HG02938 (cell line): ENCODE data around the gene LRRTM3.

ENCODE experiments used
- ATAC-seq: cut with Tn5 transposase; IDR thresholded peaks from one replicate; pipeline ENCODE4 v1.9.1; 2021; ENCODE audit warnings: mild to moderate bottlenecking, moderate library complexity; ENCODE audit not compliant: unreplicated experiment

The LRRTM3 gene

DNA sequence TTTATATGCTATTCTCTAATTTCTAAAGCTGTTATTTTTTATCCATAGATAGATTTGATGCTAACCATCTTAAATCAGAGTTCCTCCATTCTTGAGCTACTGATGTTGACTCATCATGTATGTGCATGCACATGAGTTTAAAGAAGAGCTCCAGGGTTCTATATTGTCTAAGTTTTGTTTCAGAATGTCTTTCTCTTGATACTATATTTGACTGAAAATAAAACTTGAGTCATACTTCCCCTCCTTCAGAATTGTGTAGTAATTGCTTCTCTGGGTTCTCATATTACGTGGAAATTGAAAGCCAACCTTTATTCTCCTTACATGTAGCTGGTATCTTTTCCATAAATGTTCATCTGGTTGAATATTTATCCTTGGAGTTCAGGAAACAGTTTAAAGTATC is 89.4 kb downstream of the LRRTM3 start:
- no peak for ATAC-seq

DNA sequence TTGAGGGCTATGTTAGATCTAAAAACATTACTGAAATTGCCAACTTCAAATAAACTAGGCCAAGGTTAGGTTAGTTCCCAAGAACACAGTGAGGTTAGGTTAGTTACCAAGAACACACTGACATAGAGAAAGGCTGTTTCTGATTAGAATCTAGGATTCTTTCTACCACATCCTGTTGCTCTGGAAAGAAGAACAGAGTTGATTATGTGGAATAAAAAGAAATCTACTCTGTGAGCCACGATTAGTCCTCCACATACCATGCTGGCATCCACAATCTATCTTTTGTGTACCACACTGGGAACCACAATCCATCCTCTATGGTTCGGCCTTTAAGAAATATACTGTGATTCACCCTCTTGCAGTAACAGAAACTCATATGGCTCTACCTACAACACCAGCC is 91.4 kb downstream of the LRRTM3 start:
- ATAC-seq, result no peak

DNA sequence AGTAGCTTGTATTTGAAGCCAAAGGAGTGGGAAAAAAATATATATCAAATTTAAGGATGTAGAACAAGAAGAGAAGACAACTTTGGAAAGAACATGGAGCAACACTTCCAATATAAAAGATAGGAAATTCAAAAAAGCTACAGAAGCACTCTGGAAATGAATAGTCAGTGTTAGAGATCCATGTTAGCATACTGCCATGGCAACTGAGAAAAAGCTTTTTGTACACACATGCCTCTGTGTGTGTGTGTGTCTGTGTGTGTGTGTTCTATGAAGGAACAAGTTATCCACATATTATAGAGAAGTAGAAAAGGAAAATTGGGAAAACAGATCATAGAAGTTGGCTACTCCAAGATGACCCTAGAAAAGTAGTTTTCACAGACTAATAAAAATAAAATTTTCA is 96.3 kb downstream of the LRRTM3 start:
- ATAC-seq, result no peak

DNA sequence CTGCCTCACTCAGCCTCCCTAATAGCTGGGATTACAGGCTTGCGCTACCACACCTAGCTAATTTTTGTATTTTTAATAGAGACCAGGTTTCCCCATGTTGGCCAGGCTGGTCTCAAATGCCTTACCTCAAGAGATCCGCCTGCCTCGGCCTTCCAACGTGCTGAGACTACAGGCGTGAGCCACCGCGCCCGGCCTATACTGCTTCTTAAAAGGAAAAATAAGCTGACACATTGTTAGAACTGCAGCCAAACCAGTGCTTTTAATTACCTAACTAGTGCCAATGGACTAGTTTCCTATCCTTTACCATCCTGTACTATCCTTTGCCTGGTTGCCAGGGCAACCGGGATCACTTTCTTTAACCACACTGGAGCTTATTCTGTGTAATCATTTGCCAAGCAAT is 108.0 kb downstream of the LRRTM3 start:
- no peak for ATAC-seq

DNA sequence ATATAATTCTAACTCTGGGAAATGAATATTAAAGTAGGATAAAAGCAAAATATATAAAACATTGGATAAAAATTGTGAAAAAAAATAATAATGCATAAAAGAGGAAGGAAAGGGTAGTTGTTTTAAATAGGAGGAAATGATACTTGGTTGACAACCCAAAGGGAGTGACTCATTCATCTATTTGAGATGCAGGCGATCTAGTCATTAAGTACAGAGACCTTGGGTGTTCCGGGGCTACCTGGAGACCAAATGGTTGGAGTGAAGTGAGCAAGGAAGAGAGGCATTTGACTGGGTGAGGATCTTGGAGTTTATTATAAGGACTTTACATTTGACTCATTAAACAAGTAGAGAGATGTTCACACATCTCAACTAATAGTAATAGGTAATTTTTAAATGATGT is 111.0 kb downstream of the LRRTM3 start:
- ATAC-seq, result no peak

DNA sequence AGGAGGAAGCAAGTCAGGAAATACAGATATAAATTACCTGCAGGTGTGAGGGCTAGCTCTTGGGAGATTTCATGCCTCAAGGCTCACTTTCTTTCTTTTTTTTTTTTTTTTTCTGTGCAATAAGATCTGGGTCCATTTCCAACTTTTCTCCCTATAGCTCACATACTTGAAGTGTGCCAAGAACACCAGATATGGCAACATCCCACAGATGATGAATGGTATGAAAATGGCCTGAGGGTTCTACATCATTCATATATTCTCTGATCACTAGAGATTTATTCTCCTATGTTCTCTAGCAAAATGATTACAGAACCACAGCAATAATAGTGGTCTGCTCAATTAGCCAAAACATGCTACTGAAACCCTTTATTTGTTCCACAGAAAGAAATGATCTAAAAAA is 117.2 kb downstream of the LRRTM3 start:
- no peak for ATAC-seq

DNA sequence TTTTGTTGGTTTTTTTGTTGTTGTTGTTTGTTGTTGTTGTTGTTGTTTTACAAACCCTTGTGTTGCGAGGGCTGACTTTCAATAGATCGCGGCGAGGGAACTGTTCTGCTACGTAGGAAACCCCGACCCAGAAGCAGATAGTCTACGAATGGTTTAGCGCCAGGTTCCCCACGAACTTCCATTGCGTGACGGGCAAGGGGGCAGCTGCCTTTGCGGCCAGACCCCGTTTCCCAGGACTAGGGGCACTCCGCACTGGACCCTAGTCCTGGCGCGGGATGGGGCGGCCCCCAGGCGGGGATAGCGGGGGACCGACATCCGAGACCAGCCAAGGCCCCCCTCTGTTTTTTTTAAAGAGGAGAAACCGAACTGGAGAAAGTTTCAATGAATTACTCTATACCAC is 119.6 kb downstream of the LRRTM3 start:
- ATAC-seq, result no peak

DNA sequence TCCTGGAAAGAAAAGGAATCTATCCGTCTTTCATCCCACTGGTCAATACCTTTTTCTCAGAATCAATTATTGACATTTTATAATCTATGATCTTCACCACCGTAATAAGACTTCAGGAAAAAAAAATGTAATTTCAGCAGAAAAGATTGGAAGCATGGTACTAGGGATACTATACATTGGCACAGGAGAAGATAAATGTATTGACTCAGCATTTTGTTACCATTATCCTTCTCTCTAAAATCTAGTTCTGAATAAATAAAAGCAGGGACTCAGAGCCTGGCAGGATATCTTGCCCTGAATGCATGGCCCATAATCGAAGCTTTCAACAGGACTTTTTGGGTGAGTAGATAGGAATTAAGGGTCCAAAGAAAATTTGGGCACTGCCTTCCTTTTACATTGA is 120.7 kb downstream of the LRRTM3 start:
- no peak for ATAC-seq

DNA sequence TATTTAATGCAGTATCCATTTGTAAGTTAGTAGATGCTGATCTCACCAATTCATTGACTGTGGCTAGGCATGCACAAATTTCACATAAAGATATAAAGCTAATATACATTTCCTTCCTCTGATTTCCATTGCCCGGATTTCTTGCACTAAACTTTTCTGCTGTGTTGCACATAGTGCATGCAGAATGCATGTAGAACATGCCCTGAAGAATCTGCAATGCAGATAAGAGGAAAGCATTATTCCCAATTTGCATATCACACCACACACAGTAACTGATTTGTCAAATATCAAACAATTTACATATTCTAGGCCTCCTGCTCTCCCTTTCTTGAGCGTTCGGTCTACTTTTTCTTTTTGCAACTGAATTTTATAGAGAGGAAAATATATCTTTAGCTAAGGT is 124.2 kb downstream of the LRRTM3 start:
- no peak for ATAC-seq

DNA sequence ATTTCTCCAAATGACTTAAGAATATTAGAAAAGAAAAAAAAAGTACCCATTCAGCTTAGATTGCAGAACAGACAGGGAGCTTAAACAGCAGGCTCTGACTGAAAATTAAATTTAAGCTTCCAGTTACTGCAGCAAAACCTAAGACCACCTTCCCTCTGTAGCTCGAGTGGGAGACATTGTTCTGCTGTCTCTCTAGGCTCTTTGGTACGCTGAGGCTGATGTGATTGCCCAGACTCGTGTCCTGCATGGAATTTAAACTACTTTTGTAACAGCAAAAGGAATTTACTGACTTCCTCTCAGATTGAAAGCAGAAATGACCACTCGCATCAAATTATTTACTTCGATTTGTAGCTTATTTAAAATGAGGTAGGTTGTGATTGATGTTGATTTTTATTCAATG is 124.6 kb downstream of the LRRTM3 start:
- ATAC-seq, result no peak

DNA sequence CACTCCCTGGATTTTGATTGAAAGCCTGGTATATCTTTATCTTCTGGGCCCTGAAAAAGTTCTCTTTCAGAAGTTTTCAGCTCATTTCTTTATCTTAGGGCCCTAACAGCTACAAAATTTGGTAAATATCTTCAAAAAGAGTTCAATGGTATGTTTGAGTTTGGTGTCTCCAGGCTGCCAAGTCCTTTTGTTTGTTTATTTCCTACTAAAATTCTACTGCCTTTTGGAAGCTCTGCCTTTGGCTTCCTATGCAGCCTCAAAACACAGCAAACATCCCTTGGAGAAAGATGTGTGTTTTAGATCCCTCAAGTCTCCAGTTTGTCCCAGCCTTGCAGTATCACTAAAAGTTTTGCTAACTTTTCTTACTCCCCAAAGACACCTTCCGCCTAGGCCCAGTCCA is 146.8 kb downstream of the LRRTM3 start:
- ATAC-seq, result no peak

DNA sequence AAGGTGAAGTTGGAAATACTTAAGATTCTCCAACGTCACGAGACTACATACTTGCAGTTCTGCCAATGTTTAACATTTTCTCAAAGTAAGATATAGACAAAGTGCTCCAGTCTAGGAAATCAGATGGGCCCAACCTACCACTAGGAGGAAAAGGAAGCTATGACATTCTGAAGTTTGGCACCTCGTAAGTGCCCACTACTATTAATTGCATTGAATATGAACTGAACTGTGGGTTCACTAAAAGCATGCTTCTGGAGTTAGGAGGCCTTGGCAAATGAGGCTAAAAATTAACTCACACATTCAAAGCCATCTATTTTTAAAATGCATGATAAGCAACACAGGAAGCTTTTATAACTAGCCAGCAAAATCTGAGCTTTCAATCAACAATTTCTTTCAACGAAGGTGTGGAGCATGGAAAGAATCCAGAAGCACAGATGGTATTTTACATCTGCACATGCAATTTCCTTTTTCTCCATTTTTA is 149.7 kb downstream of the LRRTM3 start:
- no peak for ATAC-seq

DNA sequence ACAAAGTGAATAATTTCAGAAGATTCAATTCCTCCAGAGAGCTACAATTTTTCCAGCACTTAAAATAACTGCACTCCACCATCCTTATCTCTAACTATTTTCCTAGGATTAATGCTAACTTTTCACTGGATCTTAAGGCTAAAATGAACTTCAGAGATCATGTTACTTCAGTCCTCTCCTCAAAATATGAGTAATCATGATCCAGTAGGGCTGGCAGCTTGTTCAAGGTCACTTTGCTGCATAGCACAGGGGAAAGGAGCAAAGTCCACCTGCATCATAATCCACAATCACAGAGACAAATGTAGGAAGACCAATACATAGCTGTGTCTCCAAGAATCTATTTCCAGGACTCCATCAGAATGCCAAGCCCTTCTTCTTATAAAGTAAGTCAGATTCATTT is 150.3 kb downstream of the LRRTM3 start:
- no peak for ATAC-seq

DNA sequence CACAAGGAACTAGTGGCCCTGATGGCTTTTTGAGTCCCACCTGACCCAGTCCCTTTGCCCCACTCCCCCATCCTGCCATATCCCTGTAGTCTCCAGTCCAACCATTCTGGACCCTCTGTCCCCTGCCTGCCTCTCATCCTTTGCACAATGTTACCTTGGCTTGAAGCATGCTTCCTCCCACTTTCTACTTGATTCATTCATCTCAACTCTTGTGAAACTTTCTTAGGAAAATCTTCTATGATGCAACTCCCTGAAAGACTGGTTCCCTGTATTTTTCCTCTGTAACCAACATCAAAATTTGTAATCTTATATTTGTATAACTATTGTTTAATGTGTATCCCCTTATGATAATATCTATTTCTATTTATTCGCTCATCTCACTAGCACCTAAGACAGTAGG is 151.5 kb downstream of the LRRTM3 start:
- ATAC-seq, result no peak

DNA sequence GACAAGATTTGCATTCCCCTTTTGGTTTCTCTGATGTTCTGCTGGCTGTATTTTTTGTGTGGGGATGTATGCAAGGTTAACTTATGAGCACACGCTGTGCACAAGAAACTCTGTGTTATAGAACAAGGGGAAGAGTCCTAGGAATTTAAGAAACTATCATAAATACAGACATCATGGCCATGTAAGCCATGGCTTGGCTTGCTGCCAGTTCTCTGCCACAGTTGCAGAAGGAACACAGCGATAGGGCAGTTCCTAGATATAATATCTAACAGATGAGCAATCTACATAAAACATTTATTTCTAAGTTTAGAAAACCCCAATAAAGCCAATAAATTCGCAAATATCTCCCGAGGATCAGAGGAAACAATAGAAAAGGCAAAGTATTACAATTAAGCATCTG is 153.3 kb downstream of the LRRTM3 start:
- ATAC-seq, result no peak

DNA sequence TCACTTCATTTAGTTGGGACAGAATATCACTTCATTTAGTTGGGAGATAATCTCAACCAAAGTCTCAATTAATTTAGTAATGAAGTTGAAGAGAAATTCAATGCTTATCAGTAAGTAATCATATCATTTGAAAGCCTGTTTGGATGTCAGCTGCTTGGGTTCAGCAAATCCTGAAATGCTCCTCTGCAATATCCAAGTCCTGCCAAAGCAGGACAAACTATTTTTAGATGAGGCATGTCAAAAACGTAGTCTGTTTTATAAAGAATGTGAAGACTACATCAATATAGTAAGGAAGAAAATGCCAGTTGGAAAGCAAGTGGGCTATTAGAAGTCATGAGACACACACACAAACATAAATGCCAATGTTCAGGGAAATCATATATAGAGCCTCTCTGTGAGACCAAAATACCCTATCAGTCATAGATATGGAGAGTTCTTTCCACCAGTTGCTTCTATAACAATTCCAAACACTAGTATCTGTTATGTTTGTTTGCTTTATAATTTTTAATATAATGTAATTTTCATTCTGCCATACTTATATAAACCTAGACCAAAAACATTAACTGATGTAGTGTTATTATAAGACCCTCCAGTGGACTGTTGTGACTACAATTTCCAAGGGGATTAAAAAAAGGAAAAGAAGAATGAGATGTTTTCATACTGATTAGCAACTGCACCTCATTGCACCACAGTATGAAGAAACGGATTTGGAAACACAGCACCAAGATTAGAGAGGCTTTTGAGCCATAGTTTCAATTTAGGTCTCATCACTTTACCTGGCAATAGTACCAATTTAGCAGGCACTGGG is 160.7 kb downstream of the LRRTM3 start:
- ATAC-seq, result no peak

DNA sequence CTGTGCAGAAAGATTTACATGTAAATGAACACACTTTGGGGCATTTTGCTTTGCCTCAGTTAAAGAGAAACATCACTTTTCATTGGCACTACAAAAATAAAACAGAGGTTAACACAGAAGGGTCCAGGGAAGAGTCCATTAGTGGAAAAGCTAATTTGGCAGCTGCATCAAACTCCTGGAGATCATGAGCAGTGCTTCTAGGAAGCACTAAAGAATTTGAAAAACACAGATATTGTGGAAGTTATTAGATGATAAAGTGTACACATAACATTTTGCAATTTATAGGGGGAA is 161.2 kb downstream of the LRRTM3 start:
- no peak for ATAC-seq

DNA sequence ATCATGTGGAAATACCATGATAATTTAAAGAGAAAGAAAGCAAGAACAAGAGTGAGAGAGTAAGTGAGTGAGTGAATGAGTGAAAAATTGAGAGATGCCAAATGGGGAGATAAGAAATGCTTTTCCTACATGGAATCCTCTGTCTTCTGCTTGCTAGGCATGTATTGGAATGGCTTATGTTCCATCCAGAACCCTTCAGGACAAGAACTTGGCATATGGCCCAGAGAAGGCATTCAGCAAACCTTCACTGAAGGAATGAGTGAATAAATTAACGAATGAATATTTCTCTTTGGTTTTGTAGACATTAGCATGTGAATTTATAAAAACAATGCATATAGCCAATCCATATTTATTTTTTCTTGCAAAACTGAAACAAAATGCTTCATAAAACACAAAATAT is 162.2 kb downstream of the LRRTM3 start:
- no peak for ATAC-seq

DNA sequence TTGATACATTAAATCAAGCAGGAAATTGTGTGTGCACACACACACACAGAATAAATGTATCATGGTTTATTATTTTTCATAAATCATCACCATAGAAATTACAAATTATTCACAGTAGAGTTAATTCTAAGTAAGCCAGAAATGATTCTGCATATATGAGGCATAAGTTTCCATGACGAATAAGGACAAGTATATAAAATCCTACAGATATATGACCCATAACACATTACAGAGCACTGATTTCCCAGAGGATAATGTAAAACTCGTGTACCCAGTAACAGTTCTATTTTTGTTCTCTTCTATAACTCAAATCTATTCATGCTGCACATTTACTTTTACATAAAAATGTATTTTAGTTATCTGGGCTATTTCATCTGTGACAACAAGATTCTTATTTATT is 169.7 kb downstream of the LRRTM3 start:
- ATAC-seq, result no peak

DNA sequence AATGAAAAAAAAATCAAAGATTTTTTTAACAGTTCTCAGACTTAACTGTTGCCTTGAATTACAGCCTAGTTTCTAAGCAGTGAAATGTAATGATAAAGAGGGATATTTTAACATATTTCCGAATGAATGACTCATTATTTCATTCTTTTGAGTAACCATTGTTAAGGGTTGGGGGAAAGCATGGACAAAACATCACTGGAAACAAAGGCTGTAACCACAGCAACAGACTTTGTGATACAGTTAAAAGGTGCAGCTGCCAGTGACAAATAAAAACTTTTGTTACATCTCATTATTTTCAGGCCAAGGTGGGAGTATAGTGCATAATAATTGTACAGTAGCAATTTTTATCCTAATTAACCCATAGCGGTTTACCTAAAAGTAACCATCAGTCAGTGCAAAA is 172.6 kb downstream of the LRRTM3 start:
- no peak for ATAC-seq

DNA sequence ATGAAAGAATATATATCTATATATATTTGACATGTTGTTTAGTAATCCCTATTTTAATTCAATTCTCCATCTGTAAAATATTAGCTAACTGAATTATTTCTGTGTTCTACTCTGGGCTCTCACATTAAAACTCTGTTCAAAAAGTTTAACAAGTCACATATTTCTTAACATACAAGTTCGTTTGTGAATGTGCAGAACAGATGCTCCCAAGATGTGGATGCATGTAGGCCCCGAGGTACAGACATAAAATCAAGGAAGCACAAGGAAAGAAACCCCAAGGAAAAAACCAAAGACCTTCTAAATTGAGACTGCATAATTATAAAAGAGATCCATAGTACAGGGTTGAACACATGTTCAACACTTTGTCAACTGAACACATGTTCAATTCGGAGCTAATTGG is 175.1 kb downstream of the LRRTM3 start:
- no peak for ATAC-seq

DNA sequence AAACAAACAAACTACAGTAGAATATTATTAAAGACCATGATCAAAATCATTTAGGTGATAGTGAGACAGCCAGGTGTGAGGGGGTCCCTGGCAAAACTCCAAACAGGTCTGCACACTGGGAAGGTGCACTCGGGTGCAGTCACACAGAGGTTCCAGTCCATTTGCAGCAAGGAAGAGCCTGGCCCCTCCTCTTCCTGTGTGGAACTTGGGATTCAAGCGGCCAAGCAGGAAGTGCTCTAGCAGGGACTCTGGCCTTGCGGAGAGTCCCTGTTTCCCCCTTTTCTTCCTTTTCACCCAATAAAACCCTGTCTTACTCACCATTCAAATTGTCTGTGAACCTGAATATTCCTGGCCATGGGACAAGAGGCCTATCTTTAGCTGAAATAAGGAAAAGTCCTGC is 181.8 kb downstream of the LRRTM3 start:
- no peak for ATAC-seq

DNA sequence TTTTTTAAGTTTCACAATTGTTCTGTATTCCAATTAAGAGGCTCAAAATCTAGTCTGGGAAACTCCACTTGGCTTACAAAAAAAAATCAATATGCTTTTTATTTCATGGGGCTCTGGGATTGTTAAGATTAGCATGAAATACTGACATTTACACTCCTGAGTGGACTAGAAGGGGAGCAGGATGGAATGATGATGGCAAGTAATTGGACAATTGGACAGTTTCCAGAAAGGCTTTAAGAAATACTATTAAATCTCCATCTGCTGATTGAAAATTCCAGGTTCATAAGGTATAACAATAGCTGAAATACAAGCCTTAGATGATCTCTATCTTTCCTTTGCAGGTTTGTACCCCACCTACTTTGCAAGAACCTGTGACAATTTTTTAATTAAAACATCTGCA is 184.4 kb downstream of the LRRTM3 start:
- no peak for ATAC-seq
